ENCODE data around the gene PNMA8A.

GRCh38 chr19:46497773-46498172 is 26.4 kb upstream of the PNMA8A start:
- TF ChIP-seq CTCF (IDR thresholded peaks at IDR 0.05) (no peak), POLR2A (IDR thresholded peaks at IDR 0.05) (no peak)

All from adrenal gland (tissue), 5 donors.